Transverse colon (tissue), 4 donors: ENCODE results near the gene CNTN4. TPM values are rescaled to one million over a fixed set of nuclear protein-coding genes. Genes with fewer than 3 reads are reported as not detected.

Experiments used
- DNase-seq: peaks from one replicate; pipeline ENCODE4 v3.0.0-alpha.2; 2019
- H3K27ac ChIP-seq, 4 donors: fragments of 200-600 bp; sonication (generic); 2 replicates each; pipeline ENCODE4 v1.5.1; 2016 to 2018; ENCODE audit warnings: inconsistent platforms in 4 of 4
- H3K27me3 ChIP-seq: fragments of 200-600 bp; sonication (generic); 2 replicates; pipeline ENCODE4 v1.5.1; 2017; ENCODE audit warnings: inconsistent platforms
- H3K36me3 ChIP-seq, 4 donors: fragments of 200-600 bp; sonication (generic); 2 replicates each; pipeline ENCODE4 v1.5.1; 2017 to 2019; ENCODE audit warnings: inconsistent platforms in 4 of 4
- H3K4me1 ChIP-seq, 4 donors: fragments of 200-600 bp; sonication (generic); 2 replicates each; pipeline ENCODE4 v1.5.1; 2017 to 2020; ENCODE audit warnings: inconsistent platforms in 4 of 4
- H3K4me3 ChIP-seq, 4 donors: fragments of 200-600 bp; sonication (generic); 1 replicate in 1 of 4; 2 replicates in 3 of 4; pipeline versions ENCODE4 v1.5.1 to v1.6.1; 2017 to 2019; ENCODE audit warnings: inconsistent platforms in 4 of 4
- H3K9me3 ChIP-seq, 2 donors: fragments of 200-600 bp; sonication (generic); 2 replicates each; pipeline ENCODE4 v1.5.1; 2017 to 2019; ENCODE audit warnings: inconsistent platforms in 2 of 2
- CTCF ChIP-seq, 5 experiments: fragments of 200-600 bp in 3 of 5; fragments of 450-650 bp in 2 of 5; sonication (generic) in 3 of 5; IDR thresholded peaks; 1 replicate in 2 of 5; 2 replicates in 3 of 5; pipeline ENCODE4 v1.5.1; 2016 to 2017; ENCODE audit warnings: antibody characterized with exemption in 5 of 5, inconsistent platforms in 3 of 5, mild to moderate bottlenecking in 2 of 5, moderate library complexity in 1 of 5
- EP300 ChIP-seq: sonication (generic); formaldehyde crosslinking; IDR thresholded peaks from one replicate; pipeline ENCODE4 v1.6.1; 2017; ENCODE audit warnings: antibody characterized with exemption, low read depth
- POLR2A ChIP-seq: fragments of 450-650 bp; IDR thresholded peaks from one replicate; pipeline ENCODE4 v1.6.1; 2016; ENCODE audit warnings: antibody characterized with exemption, mild to moderate bottlenecking, moderate library complexity
- POLR2AphosphoS5 ChIP-seq, 3 donors: sonication (generic); formaldehyde crosslinking; IDR thresholded peaks; one replicate each; pipeline ENCODE4 v1.6.1; 2016; ENCODE audit warnings: antibody characterized with exemption in 3 of 3
- WGBS, 2 donors: methylation state at CpG; one replicate each; pipeline ENCODE4 v1.1.5; 2018; ENCODE audit warnings: low coverage in 1 of 2; 5-methylcytosine and 5-hydroxymethylcytosine counted together
- in situ Hi-C, 4 donors: fragments of 200-750 bp; cut with MboI; loops; one replicate each; pipeline versions ENCODE4 v1.15.0 to v1.15.1; 2017; ENCODE audit warnings: low sequenced_read_pairs in 3 of 4, low pct_ligation_motif_present in 1 of 4, low pct_unique_long_range_greater_than_20kb in 1 of 4
- intact Hi-C: fragments of 100-400 bp; cut with DNase I; formaldehyde crosslinking; loops from one replicate; pipeline ENCODE4 v1.15.1; 2023; ENCODE audit warnings: low total_unique reads
- total RNA-seq, 4 donors: library from RNA; depleted of rRNA; stranded (reverse); fragments of >200 nt; gene quantifications; one replicate each; pipeline ENCODE4 v1.1.0, GENCODE V29; 2016

Gene CNTN4
- total RNA-seq, 4 donors from 2014 or later = 17.6 to 49.0 (median 17.8) TPM

- intact Hi-C loops (no loop called here), in situ Hi-C loops (no loop called here)
- no peak for DNase-seq
- H3K27me3 ChIP-seq = no peaks in the 10 kb centered on the region
- H3K27ac ChIP-seq = no peak overlapping the region
- H3K36me3 ChIP-seq = no peaks in the 10 kb centered on the region
- 82% methylated on average over 2 of the region's 2 CpGs; no CpG with 5 or more reads in 1 of the 2 donors for WGBS, 2 donors
- no peak overlapping the region for H3K4me3 ChIP-seq
- no peaks in the 10 kb centered on the region for H3K9me3 ChIP-seq
- H3K4me1 ChIP-seq = no peaks in the 10 kb centered on the region
- TF ChIP-seq POLR2A (no peak), CTCF (IDR thresholded peaks at IDR 0.05) (no peak), EP300 (no peak), POLR2AphosphoS5 (IDR thresholded peaks at IDR 0.05) (no peak)
Observed at GRCh38 chr3:2180634-2181033, 82.0 kb downstream of the CNTN4 start.

GRCh38 chr3:2198776-2199279, 100.2 kb downstream of the CNTN4 start:
- in situ Hi-C loops (no loop called here), intact Hi-C loops (no loop called here)
- H3K4me1 ChIP-seq = no peaks in the 10 kb centered on the region
- no peak overlapping the region for H3K27ac ChIP-seq
- WGBS, 2 donors = 73 to 84% methylated on average over 2 to 3 of the region's 3 CpGs
- no peak for TF ChIP-seq CTCF (IDR thresholded peaks at IDR 0.05)
- no peak for TF ChIP-seq POLR2A
- no peak for TF ChIP-seq EP300
- TF ChIP-seq POLR2AphosphoS5 (IDR thresholded peaks at IDR 0.05) = no peak
- H3K36me3 ChIP-seq = no peaks in the 10 kb centered on the region
- no peak overlapping the region for H3K4me3 ChIP-seq
- no peaks in the 10 kb centered on the region for H3K9me3 ChIP-seq
- H3K27me3 ChIP-seq = no peaks in the 10 kb centered on the region
- DNase-seq = no peak

- TF ChIP-seq CTCF (IDR thresholded peaks at IDR 0.05) = no peak
- TF ChIP-seq EP300 = no peak
- TF ChIP-seq POLR2A = no peak
- DNase-seq = no peak
- no peaks in the 10 kb centered on the region for H3K4me1 ChIP-seq
- H3K4me3 ChIP-seq = no peak overlapping the region
- no peaks in the 10 kb centered on the region for H3K36me3 ChIP-seq
- H3K27me3 ChIP-seq = no peaks in the 10 kb centered on the region
- H3K27ac ChIP-seq = no peak overlapping the region
- 92 to 100% methylated on average over 1 of the region's 1 CpG for WGBS, 2 donors
- intact Hi-C loops = no loop called here
- in situ Hi-C loops = no loop called here
- H3K9me3 ChIP-seq = no peaks in the 10 kb centered on the region
Observed at GRCh38 chr3:2204054-2204453, 105.4 kb downstream of the CNTN4 start.

GRCh38 chr3:2205692-2206091, 107.0 kb downstream of the CNTN4 start:
- Histone ChIP-seq H3K4me3 (no peak overlapping the region), H3K4me1 (no peaks in the 10 kb centered on the region), H3K9me3 (no peaks in the 10 kb centered on the region), H3K36me3 (no peaks in the 10 kb centered on the region), H3K27ac (no peak overlapping the region), H3K27me3 (no peaks in the 10 kb centered on the region)
- intact Hi-C loops = no loop called here
- DNase-seq = no peak
- TF ChIP-seq CTCF (IDR thresholded peaks at IDR 0.05) (no peak), POLR2A (no peak), EP300 (no peak), POLR2AphosphoS5 (IDR thresholded peaks at IDR 0.05) (no peak)
- in situ Hi-C loops = no loop called here
- WGBS, 2 donors = 65 to 70% methylated on average over 2 of the region's 2 CpGs
